ENCODE measurements around the gene TGFBR3L. TPM values are rescaled to one million over a fixed set of nuclear protein-coding genes. Genes with fewer than 3 reads are reported as not detected.

TGFBR3L gene
- total RNA-seq, 4 donors from 2014 or later: not detected

- no peaks in the 10 kb centered on the region for H3K36me3 ChIP-seq
- no peak for DNase-seq
- no peaks in the 10 kb centered on the region for H3K9me3 ChIP-seq
- no peak overlapping the region for H3K27ac ChIP-seq
- H3K4me3 ChIP-seq (replicated peaks in 1 of 3): peak overlapping the region in 1 of 3 donors; percentile 28
- WGBS, 2 donors: 23 to 47% methylated on average over 15 to 21 of the region's 21 CpGs
- TF ChIP-seq CTCF (IDR thresholded peaks at IDR 0.05) (no peak), POLR2A (IDR thresholded peaks at IDR 0.05) (no peak)
- H3K27me3 ChIP-seq: no peaks in the 10 kb centered on the region
- intact Hi-C loops (cut with DNase I): no loop called here
- peaks cover 7 to 18% of the 10 kb centered on the region in 2 donors for H3K4me1 ChIP-seq
Measured at GRCh38 chr19:7868326-7868670, 46.3 kb upstream of the TGFBR3L start.

DNA sequence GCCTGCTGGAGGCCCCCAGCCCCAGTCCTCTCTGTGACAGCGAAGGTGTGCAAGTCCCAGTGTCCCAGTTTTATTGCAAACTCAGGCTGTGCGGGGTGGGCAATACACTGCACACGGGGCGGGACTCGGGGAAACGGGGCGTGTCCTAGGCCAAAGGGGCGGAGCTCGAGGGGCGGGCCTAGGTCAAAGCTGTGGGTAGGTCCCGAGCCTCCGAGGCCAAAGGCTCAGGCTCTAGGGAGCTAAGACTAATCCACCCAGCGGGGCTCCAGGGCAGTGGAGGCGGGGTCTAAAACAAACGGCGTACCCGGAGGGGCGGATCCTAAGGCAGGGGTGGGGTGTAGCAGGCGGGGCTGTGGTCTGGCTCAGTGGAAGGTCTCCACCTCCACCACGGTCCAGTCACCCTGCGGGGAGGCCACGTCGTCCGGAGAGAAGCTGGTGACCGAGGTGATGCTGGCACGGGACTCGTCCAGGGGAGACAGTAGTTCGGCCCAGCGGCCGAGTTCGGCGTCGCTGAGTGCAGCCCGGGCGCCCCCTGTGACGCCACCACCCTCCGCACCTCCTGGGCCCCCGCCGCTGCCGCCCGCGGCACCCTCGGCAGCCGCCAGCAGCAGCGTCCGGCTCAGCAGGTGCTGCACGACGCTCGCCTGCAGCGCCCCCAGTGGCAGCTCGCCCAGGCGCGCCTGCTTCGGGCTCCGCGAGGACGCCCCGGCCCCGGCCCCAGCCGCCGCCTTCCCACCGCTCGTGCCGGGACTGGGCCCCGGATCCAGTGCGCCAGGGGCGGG, 45.8 kb upstream of the TGFBR3L start:
- DNase-seq: peak; percentile 79 to 82
- 6 to 12% methylated on average over 23 to 27 of the region's 67 CpGs for WGBS, 2 donors
- peak overlapping the region in 1 of 3 donors; percentile 49 for H3K27ac ChIP-seq

DNA sequence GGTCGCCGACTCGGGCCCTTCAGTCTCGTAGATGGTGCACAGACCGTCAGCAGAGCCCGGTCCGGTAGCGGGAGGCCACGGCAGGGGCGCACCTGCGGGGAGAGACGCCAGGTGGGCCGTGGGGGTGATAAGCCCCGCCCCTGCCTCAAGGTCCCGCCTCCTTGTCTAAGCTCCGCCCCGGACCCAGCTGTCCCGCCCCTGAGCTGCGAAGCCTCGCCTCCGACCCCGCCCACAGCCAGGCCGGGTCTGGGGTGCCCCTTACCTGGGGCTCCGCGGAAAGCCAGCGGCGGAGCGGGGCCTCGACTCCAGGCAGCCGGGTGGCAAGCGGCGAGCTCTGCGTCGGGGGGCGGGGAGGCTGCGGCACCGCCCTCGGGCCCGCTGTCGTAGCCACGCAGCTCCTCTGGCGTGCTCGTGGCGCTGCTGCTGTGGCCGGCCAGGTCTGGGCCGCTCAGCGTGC, 45.1 kb upstream of the TGFBR3L start:
- no peaks in the 10 kb centered on the region for H3K9me3 ChIP-seq
- 0% methylated on average over 1 to 3 of the region's 47 CpGs for WGBS, 2 donors

More for the DNA sequence above, 45.8 kb upstream of the TGFBR3L start:
- intact Hi-C loops (cut with DNase I): no loop called here
- Histone ChIP-seq H3K36me3 (no peaks in the 10 kb centered on the region), H3K27me3 (no peaks in the 10 kb centered on the region), H3K4me3 (replicated peaks in 1 of 3) (peak overlapping the region in 1 of 3 donors; percentile 28), H3K9me3 (no peaks in the 10 kb centered on the region), H3K4me1 (peaks cover 11 to 22% of the 10 kb centered on the region in 2 donors)
- TF ChIP-seq CTCF (IDR thresholded peaks at IDR 0.05) (peak in 5 of 6 experiments; percentile 57 to 94 (median 86)), POLR2A (IDR thresholded peaks at IDR 0.05) (no peak)

DNA sequence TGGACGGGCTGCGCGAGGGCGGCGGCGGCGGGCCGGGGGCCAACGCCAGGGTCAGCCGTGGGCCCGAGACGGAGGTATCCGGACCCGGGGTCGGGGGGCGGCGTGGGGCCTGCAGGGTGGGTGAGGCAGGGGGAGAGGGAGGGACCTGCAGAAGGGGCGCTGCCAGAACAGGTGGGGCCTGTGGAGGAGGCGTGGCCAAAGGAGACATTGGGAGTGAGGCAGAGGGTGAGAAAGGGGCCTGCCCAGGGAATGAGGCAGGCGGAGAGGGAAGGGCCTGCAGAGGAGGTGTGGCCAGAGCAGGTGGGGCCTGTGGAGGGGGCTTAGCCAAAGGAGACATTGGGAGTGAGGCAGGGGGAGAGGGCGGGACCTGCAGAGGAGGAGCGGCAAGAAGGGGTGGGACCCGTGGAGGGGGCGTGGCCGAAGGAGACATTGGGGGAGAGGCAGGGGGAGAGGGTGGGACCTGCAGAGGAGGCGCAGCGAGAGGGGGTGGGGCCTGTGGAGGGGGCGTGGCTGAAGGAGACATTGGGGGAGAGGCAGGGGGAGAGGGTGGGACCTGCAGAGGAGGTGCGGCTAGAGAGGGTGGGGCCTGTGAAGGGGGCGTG, 44.6 kb upstream of the TGFBR3L start:
- WGBS, 2 donors: 46 to 47% methylated on average over 20 to 27 of the region's 30 CpGs
- Histone ChIP-seq H3K27ac (no peak overlapping the region), H3K9me3 (no peaks in the 10 kb centered on the region), H3K4me1 (peaks cover 13 to 29% of the 10 kb centered on the region in 2 donors), H3K27me3 (no peaks in the 10 kb centered on the region), H3K4me3 (replicated peaks in 1 of 3) (peak overlapping the region in 1 of 3 donors; percentile 28), H3K36me3 (no peaks in the 10 kb centered on the region)
- DNase-seq: peak; percentile 32 to 54
- intact Hi-C loops (cut with DNase I): no loop called here
- no peak for TF ChIP-seq POLR2A (IDR thresholded peaks at IDR 0.05)

More for the DNA sequence above, 45.1 kb upstream of the TGFBR3L start:
- Histone ChIP-seq H3K36me3 (no peaks in the 10 kb centered on the region), H3K27me3 (no peaks in the 10 kb centered on the region), H3K27ac (peak overlapping the region in 1 of 3 donors; percentile 49), H3K4me1 (peaks cover 13 to 26% of the 10 kb centered on the region in 2 donors), H3K4me3 (replicated peaks in 1 of 3) (peak overlapping the region in 1 of 3 donors; percentile 28)
- intact Hi-C loops (cut with DNase I): no loop called here
- DNase-seq: peak; percentile 51
- TF ChIP-seq POLR2A (IDR thresholded peaks at IDR 0.05) (no peak), CTCF (IDR thresholded peaks at IDR 0.05) (peak in 2 of 6 experiments; percentile 6 to 26)

GRCh38 chr19:7870571-7871436, 43.8 kb upstream of the TGFBR3L start:
- no peak overlapping the region for H3K4me3 ChIP-seq (replicated peaks in 1 of 3)
- TF ChIP-seq POLR2A (IDR thresholded peaks at IDR 0.05): no peak
- no peak for TF ChIP-seq CTCF (IDR thresholded peaks at IDR 0.05)
- DNase-seq: peak in 1 of 2 donors; percentile 33
- H3K36me3 ChIP-seq: no peaks in the 10 kb centered on the region
- no peaks in the 10 kb centered on the region for H3K27me3 ChIP-seq
- intact Hi-C loops (cut with DNase I): no loop called here
- H3K9me3 ChIP-seq: no peaks in the 10 kb centered on the region
- H3K27ac ChIP-seq: no peak overlapping the region
- peaks cover 13 to 29% of the 10 kb centered on the region in 2 donors for H3K4me1 ChIP-seq
- WGBS, 2 donors: 66 to 73% methylated on average over 11 of the region's 11 CpGs
